ENCODE results near the gene LMOD3. TPM values are rescaled to one million over a fixed set of nuclear protein-coding genes. Genes with fewer than 3 reads are reported as not detected.

Gene LMOD3
- total RNA-seq, 1 donor from 2014 or later: not detected

- Mint-ChIP-seq H3K4me1 (ENCODE audit: unreplicated experiment) (no peaks in the 10 kb centered on the region), H3K4me3 (ENCODE audit: unreplicated experiment) (no peak overlapping the region), H3K27me3 (ENCODE audit: unreplicated experiment) (no peaks in the 10 kb centered on the region), H3K36me3 (ENCODE audit: unreplicated experiment) (peaks cover 53% of the 10 kb centered on the region), H3K9me3 (ENCODE audit: unreplicated experiment) (no peaks in the 10 kb centered on the region), H3K27ac (ENCODE audit: unreplicated experiment) (no peak overlapping the region)
- TF ChIP-seq CTCF (IDR thresholded peaks at IDR 0.05): no peak
- no peak for DNase-seq (ENCODE audit: extremely low spot score, unreplicated experiment)
Observed at GRCh38 chr3:69058947-69059224, 63.5 kb downstream of the LMOD3 start.

- no peak for DNase-seq (ENCODE audit: extremely low spot score, unreplicated experiment)
- TF ChIP-seq CTCF (IDR thresholded peaks at IDR 0.05): no peak
- Mint-ChIP-seq H3K9me3 (ENCODE audit: unreplicated experiment) (no peaks in the 10 kb centered on the region), H3K27ac (ENCODE audit: unreplicated experiment) (no peak overlapping the region), H3K4me1 (ENCODE audit: unreplicated experiment) (no peaks in the 10 kb centered on the region), H3K27me3 (ENCODE audit: unreplicated experiment) (no peaks in the 10 kb centered on the region), H3K4me3 (ENCODE audit: unreplicated experiment) (no peak overlapping the region), H3K36me3 (ENCODE audit: unreplicated experiment) (peaks cover 48% of the 10 kb centered on the region)
Observed at GRCh38 chr3:69058180-69058946, 64.0 kb downstream of the LMOD3 start.

Other genes starting within 250 kb of the LMOD3 start
- gene TAFA4, start 190.0 kb downstream of the LMOD3 start, total RNA-seq: not detected in 2 replicates
- gene EOGT, start 108.9 kb downstream of the LMOD3 start, total RNA-seq: 26.6 and 27.6 TPM in 2 replicates
- gene TMF1, start 70.3 kb downstream of the LMOD3 start, total RNA-seq: 42.0 and 44.4 TPM in 2 replicates
- 75.0 and 78.9 TPM in 2 replicates for gene UBA3, start 42.2 kb downstream of the LMOD3 start, total RNA-seq
- gene ARL6IP5, start 37.7 kb downstream of the LMOD3 start, total RNA-seq: 116 and 121 TPM in 2 replicates